Activated naive CD8-positive, alpha-beta T cell treated with anti-CD3 and anti-CD28 coated beads, Interleukin-2, amount 50 U/mL, for 16 hours (primary cell): ENCODE results near the gene PDE7B.

Source experiments
- DNase-seq: peaks from one replicate; pipeline ENCODE4 v3.0.0-alpha.2; 2020; ENCODE audit warnings: low read depth, low spot score

PDE7B gene

DNA sequence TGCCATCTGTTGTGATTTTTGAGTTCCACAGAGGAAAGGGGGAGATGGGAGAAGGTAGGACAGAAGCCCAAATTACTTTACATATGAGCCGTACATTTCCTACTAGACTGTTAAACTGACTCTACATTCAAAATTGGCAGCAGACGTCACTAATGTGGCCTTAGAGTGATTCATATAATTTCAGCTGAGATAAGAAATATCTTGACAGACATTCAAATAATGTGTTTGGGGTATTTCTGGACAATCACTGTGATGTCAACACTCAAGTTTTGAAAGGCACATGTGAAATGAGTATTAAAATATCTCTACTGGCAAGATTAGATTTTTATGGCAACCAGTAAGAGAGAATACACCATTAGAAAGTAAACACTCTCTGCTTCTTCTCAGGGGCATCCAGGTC is 294.6 kb downstream of the PDE7B start:
- no peak for DNase-seq

DNA sequence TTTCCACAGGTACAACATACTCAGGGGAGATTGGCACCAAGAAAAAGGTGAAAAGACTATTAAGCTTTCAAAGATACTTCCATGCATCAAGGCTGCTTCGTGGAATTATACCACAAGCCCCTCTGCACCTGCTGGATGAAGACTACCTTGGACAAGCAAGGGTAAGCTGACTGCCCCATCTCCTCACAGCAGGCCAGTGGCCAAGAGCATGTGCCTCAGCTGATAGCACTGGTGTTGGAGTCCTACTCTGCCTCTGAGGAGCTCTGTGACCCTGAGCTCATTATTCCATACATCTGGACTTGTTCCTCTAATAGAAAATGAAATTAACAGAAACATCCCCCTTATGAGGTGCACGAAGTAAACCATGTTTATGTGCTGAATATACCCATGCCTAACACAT is 295.8 kb downstream of the PDE7B start:
- no peak for DNase-seq

DNA sequence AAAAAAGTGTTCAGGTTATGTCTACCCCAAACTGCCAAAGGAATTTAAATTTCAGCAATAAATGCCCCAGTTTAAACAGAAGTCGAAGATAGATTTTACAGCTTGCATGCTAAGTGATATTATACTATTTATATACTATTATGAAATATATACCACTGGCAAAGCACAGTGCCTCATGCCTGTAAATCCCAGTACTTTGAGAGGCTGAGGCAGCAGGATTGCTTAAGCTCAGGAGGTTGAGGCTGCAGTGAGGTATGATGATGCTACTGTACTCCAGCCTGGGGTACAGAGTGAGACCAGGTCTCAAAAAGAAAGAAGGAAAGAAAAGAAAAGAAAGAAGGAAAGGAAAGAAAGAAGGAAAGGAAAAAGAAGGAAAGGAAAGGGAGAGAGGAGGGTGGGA is 296.6 kb downstream of the PDE7B start:
- DNase-seq = no peak

DNA sequence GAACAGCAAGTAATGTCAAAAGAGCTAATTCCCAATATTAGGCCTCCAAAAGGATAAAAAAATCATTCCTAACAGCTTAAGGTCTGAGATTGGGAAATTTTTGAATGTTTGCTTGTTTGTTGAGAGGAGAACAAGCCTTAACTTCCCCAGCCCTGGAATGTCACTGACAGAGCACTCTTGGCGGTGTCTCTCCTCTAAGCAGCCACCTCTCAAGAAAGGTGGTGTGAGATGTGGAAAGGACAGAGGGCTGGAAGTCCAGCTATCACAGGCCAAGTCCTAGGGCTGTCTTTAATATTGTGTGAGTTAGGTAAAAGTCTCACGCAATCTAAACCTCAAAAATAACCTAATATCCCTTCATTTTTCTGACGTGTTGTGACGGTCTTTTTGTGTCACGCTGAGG is 297.0 kb downstream of the PDE7B start:
- no peak for DNase-seq

DNA sequence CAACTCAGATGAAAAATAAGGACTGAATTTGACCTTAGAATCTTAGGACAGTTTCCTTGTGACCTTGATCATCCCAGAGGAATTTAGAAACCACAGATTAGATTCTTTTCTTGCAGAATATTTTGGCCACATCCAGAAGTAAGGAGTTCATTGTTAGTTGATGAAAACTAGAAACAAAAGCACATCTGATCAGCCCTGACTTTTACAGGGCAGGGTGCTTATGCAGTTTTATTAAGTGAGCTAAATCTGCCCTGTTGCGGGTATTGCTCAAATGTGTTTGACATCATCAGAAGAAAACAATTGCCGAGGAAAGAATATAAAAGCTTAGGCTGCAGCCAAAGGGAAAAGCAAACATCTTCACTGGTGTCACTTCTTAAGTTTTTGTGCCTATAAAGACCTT is 297.8 kb downstream of the PDE7B start:
- DNase-seq = no peak

DNA sequence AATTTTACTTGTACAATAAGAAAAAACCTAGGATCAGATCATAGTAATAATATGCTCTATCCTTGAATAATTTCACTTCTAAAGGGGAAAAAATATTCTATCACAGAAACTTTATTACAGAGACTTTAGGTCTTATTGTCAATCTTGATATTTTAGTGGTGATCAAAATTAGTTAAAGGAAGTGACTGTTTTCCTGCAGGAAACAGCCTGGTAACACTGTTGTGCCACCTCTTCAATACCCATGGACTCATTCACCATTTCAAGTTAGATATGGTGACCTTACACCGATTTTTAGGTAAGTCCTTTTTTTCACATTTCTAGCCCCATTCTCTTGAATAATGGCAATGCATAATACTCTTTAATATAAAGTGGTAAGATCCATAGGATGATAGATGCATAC is 299.5 kb downstream of the PDE7B start:
- DNase-seq = no peak

DNA sequence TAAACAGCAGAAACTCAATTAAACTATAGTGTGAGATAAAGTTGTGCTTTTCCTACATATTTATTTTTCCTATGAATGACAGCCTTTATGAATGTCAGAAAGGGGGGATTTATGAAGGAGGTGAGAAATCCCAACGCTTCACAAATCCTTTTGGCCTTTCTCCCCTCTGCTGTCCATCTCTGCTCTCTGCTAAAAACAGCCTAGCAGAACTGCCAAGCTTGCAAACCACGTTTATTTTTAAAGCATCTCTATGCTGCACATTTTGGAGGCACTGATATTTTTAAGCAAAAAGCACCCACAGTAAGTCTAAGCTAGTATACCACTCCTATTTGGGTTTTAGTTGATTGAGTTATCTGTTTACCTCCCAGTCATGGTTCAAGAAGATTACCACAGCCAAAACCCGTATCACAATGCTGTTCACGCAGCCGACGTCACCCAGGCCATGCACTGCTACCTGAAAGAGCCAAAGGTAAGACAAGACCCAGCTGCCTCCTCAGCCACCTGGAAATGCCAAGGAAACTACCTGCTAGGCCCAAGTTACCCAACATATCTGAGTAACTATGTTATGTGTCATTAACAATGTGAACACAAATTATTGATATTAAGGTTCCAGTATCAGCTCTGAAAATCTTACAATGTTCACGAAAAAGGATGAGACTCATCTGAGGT is 302.3 kb downstream of the PDE7B start:
- no peak for DNase-seq

DNA sequence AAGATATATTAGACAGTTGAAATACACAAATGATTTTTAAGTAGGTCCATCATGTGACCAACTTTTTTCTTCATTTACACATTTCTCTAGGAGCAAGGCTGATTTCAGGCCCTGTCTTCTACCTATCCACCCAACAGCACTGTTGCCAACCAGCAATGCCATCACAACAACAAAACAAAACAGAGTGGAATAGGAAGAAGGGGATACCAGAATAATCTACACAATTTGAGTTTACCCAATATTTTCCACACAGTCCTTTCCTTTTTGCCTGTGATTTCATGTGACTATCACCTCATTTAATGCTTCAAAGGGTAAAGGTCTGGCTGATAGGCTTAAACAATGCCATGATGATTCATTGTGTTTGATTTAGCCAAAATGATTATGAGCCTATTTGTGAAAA is 303.7 kb downstream of the PDE7B start:
- no peak for DNase-seq

DNA sequence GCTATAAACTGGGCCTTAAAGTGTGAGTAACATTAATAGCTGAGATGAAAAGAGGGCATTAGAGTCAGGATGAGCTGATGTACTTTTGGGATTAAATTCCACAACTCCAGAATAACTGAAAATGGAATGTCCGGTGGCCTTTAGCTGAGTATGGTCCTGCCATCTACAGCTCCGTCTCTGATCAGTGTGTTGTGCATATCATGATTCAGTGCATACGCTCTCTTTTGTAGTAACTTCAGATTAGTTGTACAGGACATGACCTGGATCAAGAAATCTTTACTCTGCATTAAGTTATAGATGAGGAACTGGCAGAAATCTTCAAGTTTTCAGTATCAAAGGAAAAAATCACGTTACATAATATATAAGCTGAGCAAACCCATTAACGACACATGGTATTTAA is 306.2 kb downstream of the PDE7B start:
- DNase-seq = no peak

DNA sequence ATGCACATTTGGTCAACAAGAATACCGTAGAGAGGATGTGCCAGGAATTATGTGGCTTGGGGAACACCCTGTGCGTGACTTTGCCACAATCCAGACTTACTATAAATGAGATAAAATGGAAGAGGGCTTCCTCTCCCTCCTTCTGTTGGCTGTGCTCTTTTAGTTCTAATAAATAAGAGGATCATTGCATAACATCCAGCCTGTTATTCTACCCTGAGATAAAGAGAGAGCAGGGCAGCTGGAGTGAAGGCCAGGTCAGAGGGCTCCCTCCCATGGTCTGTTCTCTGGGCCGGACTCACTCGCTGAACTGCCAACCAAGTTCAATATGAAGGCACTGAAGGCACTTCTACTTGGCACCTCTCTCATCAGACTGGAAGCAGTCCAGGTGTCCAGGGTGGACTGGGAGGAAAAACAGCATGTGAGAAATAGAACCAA is 306.9 kb downstream of the PDE7B start:
- no peak for DNase-seq

DNA sequence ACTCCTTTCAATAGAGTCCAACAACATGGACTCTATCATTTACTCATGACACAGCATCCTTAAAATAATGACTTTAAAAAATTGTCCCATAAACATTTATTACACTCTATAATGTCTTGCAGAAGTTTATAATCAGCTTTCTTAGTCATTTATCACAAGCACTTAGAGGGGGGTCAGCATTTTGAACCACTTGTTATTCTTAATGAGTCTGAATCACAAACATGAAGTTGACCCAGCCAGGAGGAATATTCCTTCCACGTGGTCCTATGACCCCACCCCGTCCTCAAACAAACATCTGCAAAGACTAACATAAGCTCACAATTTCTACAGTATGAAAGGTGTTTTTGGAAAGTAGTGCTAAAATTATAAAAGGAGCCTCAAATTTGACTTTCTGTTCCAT is 307.5 kb downstream of the PDE7B start:
- no peak for DNase-seq

DNA sequence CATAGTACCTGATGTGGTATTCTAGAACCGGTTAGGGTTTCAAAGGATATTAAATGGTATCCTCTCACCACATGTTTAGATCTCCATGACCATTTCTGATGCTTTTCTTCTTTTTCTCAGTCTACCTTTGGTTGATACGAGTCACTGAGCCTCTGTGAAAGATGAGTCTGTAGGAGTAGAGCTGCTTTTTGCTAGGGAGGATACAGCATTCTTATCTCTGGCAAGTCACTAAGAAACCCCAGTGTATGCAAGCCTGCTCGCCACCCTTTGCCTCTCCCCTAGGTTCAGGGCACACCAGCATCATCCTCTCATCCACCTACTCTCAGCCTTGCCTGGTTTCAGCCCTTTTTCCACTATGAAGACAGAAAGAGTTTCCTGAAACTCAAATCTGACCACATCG is 308.7 kb downstream of the PDE7B start:
- no peak for DNase-seq

DNA sequence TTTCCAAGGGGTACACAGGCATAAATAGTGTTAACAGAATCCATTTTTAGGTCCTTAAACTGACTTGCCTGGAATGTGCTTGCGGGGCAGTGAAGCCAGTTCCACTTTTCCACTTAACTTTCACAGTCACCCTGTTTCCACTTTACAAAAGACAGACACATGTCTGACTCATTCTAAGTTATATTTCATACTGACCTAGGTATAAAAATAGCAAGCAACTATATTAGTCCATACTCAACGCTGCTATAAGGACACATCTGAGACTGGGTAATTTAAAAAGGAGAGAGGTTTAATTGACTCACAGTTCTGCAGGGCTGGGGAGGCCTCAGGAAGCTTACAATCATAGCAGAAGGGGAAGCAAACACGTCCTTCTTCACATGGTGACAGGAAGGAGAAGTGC is 310.4 kb downstream of the PDE7B start:
- no peak for DNase-seq

DNA sequence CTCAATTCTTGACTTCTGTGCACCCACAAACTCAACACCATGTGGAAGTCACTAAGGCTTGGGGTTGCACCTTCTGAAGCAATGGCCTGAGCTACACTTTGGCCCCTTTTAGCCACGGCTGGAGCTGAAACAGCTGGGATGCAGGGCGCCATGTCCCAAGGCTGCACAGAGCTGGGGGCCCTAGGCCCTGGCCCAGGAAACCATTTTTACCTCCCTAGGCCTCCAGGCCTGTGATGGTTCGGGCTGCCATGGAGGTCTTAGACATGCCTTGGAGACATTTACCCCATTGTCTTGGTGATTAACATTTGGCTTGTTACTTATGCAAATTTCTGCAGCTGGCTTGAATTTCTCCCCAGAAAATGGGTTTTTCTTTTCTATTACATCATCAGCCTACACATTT is 311.8 kb downstream of the PDE7B start:
- DNase-seq = no peak

DNA sequence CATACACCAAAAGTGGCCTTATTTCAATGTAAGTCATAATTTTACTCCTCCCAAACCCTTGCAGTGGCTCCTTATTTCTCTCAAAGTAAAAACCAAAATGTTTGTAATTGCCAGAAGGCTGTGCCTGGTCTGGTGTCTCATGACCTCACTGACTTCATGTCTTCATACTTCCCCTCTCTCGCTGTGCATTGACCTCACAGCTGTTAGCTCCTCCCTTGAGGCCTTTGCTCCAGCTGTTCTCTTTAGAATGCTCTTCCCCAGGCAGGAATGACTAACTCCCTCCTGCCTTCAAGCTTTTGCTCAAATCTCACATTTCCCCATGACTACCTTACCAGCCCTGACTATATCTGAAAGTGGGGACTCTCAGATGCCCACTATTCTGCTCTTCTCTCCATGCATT is 315.3 kb downstream of the PDE7B start:
- no peak for DNase-seq

DNA sequence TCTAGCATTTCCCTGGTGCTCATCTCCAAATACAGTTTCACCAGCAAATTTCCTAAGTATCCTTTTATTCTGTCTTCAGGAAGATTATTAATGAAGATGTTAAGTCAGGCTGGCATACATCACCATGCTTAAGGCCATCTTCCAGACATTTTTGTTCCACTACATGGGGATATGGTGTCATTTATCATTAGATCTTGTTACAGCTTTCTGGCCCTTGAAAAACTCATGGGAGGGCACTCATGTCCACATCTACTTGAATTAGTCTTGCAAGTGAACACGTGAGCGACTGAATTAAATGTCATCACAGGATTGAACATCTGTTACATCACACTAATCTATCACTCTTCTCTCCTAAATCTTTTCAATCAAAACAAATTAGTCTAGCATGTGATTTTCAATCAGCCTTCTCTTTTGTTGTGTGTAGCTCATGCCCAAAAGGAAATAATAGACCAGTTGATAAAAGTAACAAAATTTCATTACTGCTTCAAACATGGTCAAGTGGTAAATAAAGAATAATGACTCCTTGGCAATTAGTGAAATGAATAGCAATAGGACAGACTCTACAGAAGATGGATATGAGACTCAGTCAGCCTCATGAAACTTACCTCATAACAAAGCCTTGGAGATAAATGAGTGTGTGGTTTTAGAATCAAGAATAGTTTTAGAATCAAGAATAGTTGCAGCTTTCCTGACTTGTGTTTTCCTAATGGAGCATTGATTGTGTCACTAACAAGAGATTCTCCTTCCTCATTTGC is 318.1 kb downstream of the PDE7B start:
- no peak for DNase-seq

DNA sequence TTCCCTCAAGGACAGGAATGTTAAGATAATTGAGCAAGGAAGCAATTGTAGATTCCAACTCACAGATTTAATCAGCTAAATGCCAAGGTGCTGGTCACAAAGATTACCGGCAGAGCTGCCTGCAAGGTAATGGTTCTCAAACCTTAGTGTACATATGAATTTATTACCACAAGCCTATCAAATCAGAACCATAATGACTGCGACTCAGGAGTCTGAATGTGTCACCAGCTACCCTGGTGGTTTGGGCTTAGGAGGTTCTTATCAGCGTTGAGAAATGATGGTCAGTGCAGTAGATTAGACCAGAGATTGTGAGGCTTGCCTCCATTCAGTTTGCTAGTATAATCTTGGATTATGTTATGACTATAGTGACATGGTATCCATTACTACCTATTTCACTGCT is 319.7 kb downstream of the PDE7B start:
- DNase-seq = no peak

DNA sequence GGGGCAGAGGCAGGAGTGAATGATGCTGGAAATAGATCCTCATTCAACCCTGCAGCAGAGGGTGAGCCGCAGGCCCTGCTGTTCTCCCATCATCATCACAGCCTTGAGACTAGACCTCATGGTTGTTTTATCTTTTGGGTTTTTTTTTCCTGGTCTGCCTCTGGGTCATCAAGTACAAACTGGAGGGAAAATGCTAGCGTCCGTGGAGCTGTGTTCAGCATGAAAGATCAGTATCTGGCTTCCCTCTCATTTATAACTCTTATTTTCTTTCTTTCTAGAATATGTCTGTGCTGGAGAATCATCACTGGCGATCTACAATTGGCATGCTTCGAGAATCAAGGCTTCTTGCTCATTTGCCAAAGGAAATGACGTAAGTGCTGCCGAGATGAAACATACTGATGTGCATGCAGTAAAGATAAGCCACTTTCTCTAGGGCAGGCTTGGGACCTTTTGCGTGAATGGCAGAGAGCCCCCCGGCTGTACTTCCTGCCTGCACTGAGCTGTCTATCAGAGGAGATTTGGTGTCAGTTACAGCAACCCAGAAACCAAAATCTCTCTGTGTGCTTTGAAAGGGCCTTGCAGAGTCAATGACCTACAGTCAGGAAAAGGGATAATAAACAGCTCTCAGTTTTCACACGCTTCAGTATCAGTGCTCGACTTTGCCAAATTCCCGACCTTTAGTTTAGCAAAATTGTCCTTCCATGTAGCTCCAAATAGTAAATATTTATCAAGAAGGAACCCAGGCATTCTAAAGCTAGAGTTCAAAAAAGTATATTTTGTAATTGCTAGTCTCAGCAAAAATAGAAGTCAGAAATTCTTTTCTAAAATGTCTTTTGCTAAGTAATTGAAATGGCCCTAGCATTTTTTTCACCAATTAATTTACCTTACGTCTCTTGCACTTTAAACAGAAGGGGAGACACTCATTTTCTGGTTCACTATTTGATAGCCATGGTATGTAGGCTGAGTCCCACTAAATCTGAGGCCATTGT is 322.3 kb downstream of the PDE7B start:
- DNase-seq = no peak

DNA sequence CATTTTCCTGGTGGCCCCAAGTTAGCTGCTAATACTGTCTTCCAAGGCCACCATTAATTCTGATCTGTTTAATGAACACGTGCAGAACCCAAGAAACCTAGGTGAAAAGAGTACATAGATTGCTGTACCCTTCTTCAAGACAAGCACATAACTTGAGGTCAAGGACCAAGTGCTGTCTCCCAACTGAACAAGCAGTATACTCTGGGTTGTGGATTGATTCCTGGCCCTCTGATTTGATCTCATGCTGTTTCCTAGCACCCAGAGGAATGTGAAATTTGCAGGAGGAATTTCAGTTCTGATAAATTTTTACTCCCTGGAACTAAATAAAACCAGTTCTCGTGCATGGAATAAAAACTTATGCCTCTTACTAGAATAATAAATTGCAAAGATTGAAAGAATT is 323.0 kb downstream of the PDE7B start:
- no peak for DNase-seq

DNA sequence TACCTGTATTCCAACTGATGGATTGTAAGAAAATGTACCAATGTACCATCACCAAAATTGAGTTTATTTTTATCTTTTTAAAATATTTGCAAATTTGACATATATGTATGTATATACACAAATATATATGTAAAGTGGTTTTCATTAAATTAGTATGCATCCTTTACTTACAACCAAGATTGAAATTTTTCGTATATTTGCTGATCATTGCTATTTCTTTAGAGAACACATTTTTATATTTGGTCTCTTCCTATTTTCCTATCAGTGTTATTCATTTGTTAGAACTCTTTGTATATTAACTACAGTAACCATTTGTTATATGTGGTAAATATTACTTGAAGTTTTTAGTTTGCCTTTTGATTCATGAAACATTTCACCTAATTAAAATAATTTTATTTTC is 324.4 kb downstream of the PDE7B start:
- DNase-seq = no peak

DNA sequence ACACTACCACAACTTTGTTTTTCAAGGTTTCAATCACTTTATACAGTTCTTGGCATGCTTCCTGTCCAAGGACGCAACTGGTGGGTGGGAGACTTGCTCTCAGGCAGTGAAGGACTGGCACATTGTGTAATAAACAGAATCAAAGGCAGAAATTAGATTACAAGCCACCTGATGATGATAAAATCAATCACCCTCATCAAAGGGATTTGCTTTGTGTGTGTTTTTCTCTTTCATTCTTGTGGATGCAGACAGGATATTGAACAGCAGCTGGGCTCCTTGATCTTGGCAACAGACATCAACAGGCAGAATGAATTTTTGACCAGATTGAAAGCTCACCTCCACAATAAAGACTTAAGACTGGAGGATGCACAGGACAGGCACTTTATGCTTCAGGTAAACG is 327.2 kb downstream of the PDE7B start:
- no peak for DNase-seq
